ENCODE data around the gene USP16. TPM values are rescaled to one million over a fixed set of nuclear protein-coding genes. Genes with fewer than 3 reads are reported as not detected.
"Not testable (repeated sequence)": the region's sequence is repeated elsewhere in the genome, so short reads cannot be mapped to it uniquely, and the experiment has no call there.

USP16 gene
- 10 to 100 TPM; 28.3 to 49.5 (median 38.3) TPM for total RNA-seq

GRCh38 chr21:29024474-29025327 lies at the start of gene USP16:
Gene USP16 (plus strand): TSS chr21:29024668. CDS start chr21:29027914, 3,246 bp downstream.
- Histone ChIP-seq H3K27me3 (no peaks in the 10 kb centered on the region), H3K9me3 (no peaks in the 10 kb centered on the region), H3K4me3 (peak within 1 kb of the TSS; percentile 62 to 82 (median 80)), H3K4me1 (peaks cover 0 to 11% (median 0%) of the 10 kb centered on the region in 4 donors), H3K27ac (peak within 1 kb of the TSS; percentile 91 to 100 (median 98)), H3K36me3 (peaks cover 0 to 15% (median 0%) of the 10 kb centered on the region in 3 donors)
- peak; percentile 93 to 98 (median 97) for DNase-seq
- TF ChIP-seq POLR2A (IDR thresholded peaks at IDR 0.05) (peak; percentile 40 to 71), CTCF (IDR thresholded peaks at IDR 0.05) (peak in 3 of 6 experiments; percentile 43 to 44 (median 44))

- Histone ChIP-seq H3K27ac (no peak overlapping the region), H3K27me3 (no peaks in the 10 kb centered on the region), H3K4me3 (no peak overlapping the region), H3K36me3 (peaks cover 0 to 57% (median 0%) of the 10 kb centered on the region in 3 donors), H3K4me1 (no peaks in the 10 kb centered on the region), H3K9me3 (no peaks in the 10 kb centered on the region)
- TF ChIP-seq POLR2A (IDR thresholded peaks at IDR 0.05) = no peak
- TF ChIP-seq CTCF (IDR thresholded peaks at IDR 0.05) = no peak
- no peak for DNase-seq
Observed at GRCh38 chr21:28975397-28975796, 49.1 kb upstream of the USP16 start.

GRCh38 chr21:28979092-28979491 lies 45.4 kb upstream of the USP16 start:
- peaks cover 0 to 73% (median 0%) of the 10 kb centered on the region in 3 donors for H3K36me3 ChIP-seq
- TF ChIP-seq CTCF (IDR thresholded peaks at IDR 0.05) (no peak), POLR2A (IDR thresholded peaks at IDR 0.05) (no peak)

GRCh38 chr21:28982637-28983036 lies 41.8 kb upstream of the USP16 start:
- Histone ChIP-seq H3K9me3 (no peaks in the 10 kb centered on the region), H3K4me3 (no peak overlapping the region), H3K4me1 (no peaks in the 10 kb centered on the region), H3K27me3 (no peaks in the 10 kb centered on the region), H3K27ac (no peak overlapping the region), H3K36me3 (peaks cover 0 to 85% (median 0%) of the 10 kb centered on the region in 3 donors)
- DNase-seq = no peak
- TF ChIP-seq CTCF (IDR thresholded peaks at IDR 0.05) = no peak
- no peak for TF ChIP-seq POLR2A (IDR thresholded peaks at IDR 0.05)

More at GRCh38 chr21:28979092-28979491, 45.4 kb upstream of the USP16 start:
- Histone ChIP-seq H3K4me3 (no peak overlapping the region), H3K9me3 (no peaks in the 10 kb centered on the region), H3K27ac (no peak overlapping the region), H3K4me1 (no peaks in the 10 kb centered on the region), H3K27me3 (no peaks in the 10 kb centered on the region)
- DNase-seq = no peak

GRCh38 chr21:28986677-28987076 lies 37.8 kb upstream of the USP16 start:
- Histone ChIP-seq H3K36me3 (peaks cover 0 to 47% (median 0%) of the 10 kb centered on the region in 3 donors), H3K27me3 (no peaks in the 10 kb centered on the region), H3K4me1 (peaks cover 0 to 8% (median 3%) of the 10 kb centered on the region in 4 donors), H3K4me3 (no peak overlapping the region), H3K9me3 (no peaks in the 10 kb centered on the region), H3K27ac (no peak overlapping the region)
- no peak for TF ChIP-seq POLR2A (IDR thresholded peaks at IDR 0.05)
- TF ChIP-seq CTCF (IDR thresholded peaks at IDR 0.05) = no peak
- DNase-seq = no peak

- not testable (repeated sequence) for DNase-seq, H3K9me3 ChIP-seq, H3K27me3 ChIP-seq, H3K27ac ChIP-seq, H3K4me3 ChIP-seq
- Histone ChIP-seq H3K36me3 (peaks cover 0 to 32% (median 0%) of the 10 kb centered on the region in 3 donors), H3K4me1 (peaks cover 0 to 13% (median 6%) of the 10 kb centered on the region in 4 donors)
Observed at GRCh38 chr21:28988146-28988545, 36.3 kb upstream of the USP16 start.

All from Peyer's patch (tissue), 4 donors.